ENCODE results near the gene HTR7. TPM values are rescaled to one million over a fixed set of nuclear protein-coding genes. Genes with fewer than 3 reads are reported as not detected.

The HTR7 gene
- total RNA-seq, 2 experiments from 2014 or later: 0.08 TPM

GRCh38 chr10:90722832-90723231 is 135.0 kb downstream of the HTR7 start:
- no peak overlapping the region for H3K27ac ChIP-seq (ENCODE audit: low read depth in 1 of 2, low read length in 2 of 2)
- DNase-seq (no peak), ATAC-seq (ENCODE audit: poor library complexity) (no peak)
- H3K27me3 ChIP-seq (ENCODE audit: control insufficient read depth in 1 of 2, insufficient read depth in 2 of 2, low read length in 2 of 2): no peaks in the 10 kb centered on the region
- H3K27ac Mint-ChIP-seq: no peak overlapping the region
- ChIA-PET CTCF (no interaction called here), POLR2A (no interaction called here)
- H3K4me3 ChIP-seq (ENCODE audit: low read length): no peak overlapping the region
- no peaks in the 10 kb centered on the region for H3K36me3 ChIP-seq (ENCODE audit: insufficient read depth, low read length)
- H3K36me3 Mint-ChIP-seq (ENCODE audit: low read depth): no peaks in the 10 kb centered on the region
- no peak overlapping the region for H3K4me3 Mint-ChIP-seq
- no peak for TF ChIP-seq CTCF (IDR thresholded peaks at IDR 0.05)
- H3K9me3 ChIP-seq (ENCODE audit: control insufficient read depth in 1 of 2, insufficient read depth in 1 of 2, low read length in 2 of 2): no peaks in the 10 kb centered on the region
- intact Hi-C loops (cut with DNase I, micrococcal nuclease): no loop called here
- peaks cover 18% of the 10 kb centered on the region for H3K4me1 Mint-ChIP-seq (ENCODE audit: low read depth)
- peaks cover 3% of the 10 kb centered on the region for H3K4me1 ChIP-seq (ENCODE audit: insufficient read depth, low read length)
- no peaks in the 10 kb centered on the region for H3K9me3 Mint-ChIP-seq
- H3K27me3 Mint-ChIP-seq: no peaks in the 10 kb centered on the region

- Mint-ChIP-seq H3K4me3 (no peak overlapping the region), H3K9me3 (no peaks in the 10 kb centered on the region), H3K27ac (no peak overlapping the region), H3K27me3 (peaks cover 4% of the 10 kb centered on the region), H3K36me3 (ENCODE audit: low read depth) (no peaks in the 10 kb centered on the region), H3K4me1 (ENCODE audit: low read depth) (peaks cover 7% of the 10 kb centered on the region)
- intact Hi-C loops (cut with DNase I, micrococcal nuclease): no loop called here
- Histone ChIP-seq H3K9me3 (ENCODE audit: control insufficient read depth in 1 of 2, insufficient read depth in 1 of 2, low read length in 2 of 2) (no peaks in the 10 kb centered on the region), H3K27me3 (ENCODE audit: control insufficient read depth in 1 of 2, insufficient read depth in 2 of 2, low read length in 2 of 2) (no peaks in the 10 kb centered on the region), H3K27ac (ENCODE audit: low read depth in 1 of 2, low read length in 2 of 2) (no peak overlapping the region), H3K4me1 (ENCODE audit: insufficient read depth, low read length) (peaks cover under 1% of the 10 kb centered on the region), H3K4me3 (ENCODE audit: low read length) (no peak overlapping the region), H3K36me3 (ENCODE audit: insufficient read depth, low read length) (no peaks in the 10 kb centered on the region)
- POLR2A ChIA-PET: no interaction called here
- TF ChIP-seq CTCF (IDR thresholded peaks at IDR 0.05): no peak
- ATAC-seq (ENCODE audit: poor library complexity) (no peak), DNase-seq (no peak)
- CTCF ChIA-PET: no interaction called here
Measured at GRCh38 chr10:90718182-90718581, 139.7 kb downstream of the HTR7 start.

GRCh38 chr10:90712529-90712928 is 145.3 kb downstream of the HTR7 start:
- intact Hi-C loops (cut with DNase I, micrococcal nuclease): no loop called here
- ChIA-PET POLR2A (no interaction called here), CTCF (no interaction called here)

More at GRCh38 chr10:90712529-90712928, 145.3 kb downstream of the HTR7 start:
- no peaks in the 10 kb centered on the region for H3K9me3 Mint-ChIP-seq
- peaks cover 12% of the 10 kb centered on the region for H3K27me3 Mint-ChIP-seq
- H3K27ac ChIP-seq (ENCODE audit: low read depth in 1 of 2, low read length in 2 of 2): no peak overlapping the region
- no peaks in the 10 kb centered on the region for H3K4me1 ChIP-seq (ENCODE audit: insufficient read depth, low read length)
- DNase-seq: no peak
- H3K4me1 Mint-ChIP-seq (ENCODE audit: low read depth): no peaks in the 10 kb centered on the region
- H3K27ac Mint-ChIP-seq: no peak overlapping the region
- H3K9me3 ChIP-seq (ENCODE audit: control insufficient read depth in 1 of 2, insufficient read depth in 1 of 2, low read length in 2 of 2): no peaks in the 10 kb centered on the region
- H3K36me3 ChIP-seq (ENCODE audit: insufficient read depth, low read length): no peaks in the 10 kb centered on the region
- H3K4me3 ChIP-seq (ENCODE audit: low read length): no peak overlapping the region
- no peak for ATAC-seq (ENCODE audit: poor library complexity)
- TF ChIP-seq CTCF (IDR thresholded peaks at IDR 0.05): no peak
- H3K27me3 ChIP-seq (ENCODE audit: control insufficient read depth in 1 of 2, insufficient read depth in 2 of 2, low read length in 2 of 2): no peaks in the 10 kb centered on the region
- H3K4me3 Mint-ChIP-seq: no peak overlapping the region
- no peaks in the 10 kb centered on the region for H3K36me3 Mint-ChIP-seq (ENCODE audit: low read depth)

Measured in CD4-positive, alpha-beta T cell (primary cell).